Esophagus (tissue), 2 donors: ENCODE measurements around the gene RRP9. TPM values are rescaled to one million over a fixed set of nuclear protein-coding genes. Genes with fewer than 3 reads are reported as not detected.

Source experiments
- H3K27ac ChIP-seq, 2 donors: one replicate each; pipeline ENCODE4 v1.5.1; 2013; ENCODE audit warnings: low read depth in 2 of 2, mild to moderate bottlenecking in 2 of 2, inconsistent platforms in 1 of 2, low read length in 1 of 2, moderate library complexity in 1 of 2
- H3K27me3 ChIP-seq, 2 donors: one replicate each; pipeline ENCODE4 v1.6.1; 2013; ENCODE audit warnings: low read length in 2 of 2, control low read depth in 1 of 2, mild to moderate bottlenecking in 1 of 2; ENCODE audit not compliant: insufficient read depth in 2 of 2, control insufficient read depth in 1 of 2
- H3K36me3 ChIP-seq, 2 donors: one replicate each; pipeline ENCODE4 v1.6.1; 2013; ENCODE audit warnings: low read length in 1 of 2; ENCODE audit not compliant: control insufficient read depth in 2 of 2, insufficient read depth in 2 of 2
- H3K4me1 ChIP-seq, 2 donors: one replicate each; pipeline ENCODE4 v1.6.1; 2013; ENCODE audit warnings: low read length in 1 of 2; ENCODE audit not compliant: control insufficient read depth in 2 of 2, insufficient read depth in 2 of 2
- H3K4me3 ChIP-seq, 2 donors: one replicate each; pipeline ENCODE4 v1.5.1; 2013; ENCODE audit warnings: low read length in 2 of 2, mild to moderate bottlenecking in 2 of 2, low read depth in 1 of 2, moderate library complexity in 1 of 2
- H3K9me3 ChIP-seq, 2 donors: one replicate each; pipeline ENCODE4 v1.6.1; 2013; ENCODE audit warnings: mild to moderate bottlenecking in 2 of 2, low read depth in 1 of 2, low read length in 1 of 2, moderate library complexity in 1 of 2; ENCODE audit not compliant: control insufficient read depth in 2 of 2, insufficient read depth in 1 of 2
- WGBS, 2 donors: extraction: QIAGEN DNeasy Blood & Tissue Kit; methylation state at CpG; one replicate each; pipeline ENCODE4 v1.1.7; 2013; 5-methylcytosine and 5-hydroxymethylcytosine counted together
- polyA plus RNA-seq, 2 donors: library from polyadenylated mRNA; stranded (reverse); fragments of 200-250 nt; gene quantifications; one replicate each; pipeline ENCODE4 v1.2.3, GENCODE V29; 2013
- donor health status: healthy with polysubstance abuse.
- donor health status: Bipolar disorder and iron deficiency.

Gene RRP9
- polyA plus RNA-seq, 2 donors, result 16.4 to 22.9 TPM

GRCh38 chr3:51940648-51941462 is 849 bp downstream of the RRP9 start:
- H3K36me3 ChIP-seq, result peaks cover 6 to 27% of the 10 kb centered on the region in 2 donors
- H3K9me3 ChIP-seq, result no peaks in the 10 kb centered on the region
- H3K27me3 ChIP-seq, result no peaks in the 10 kb centered on the region
- H3K4me3 ChIP-seq, result peak overlapping the region; percentile 73 to 76
- peaks cover 4 to 11% of the 10 kb centered on the region in 2 donors for H3K4me1 ChIP-seq
- 32 to 33% methylated on average over 13 of the region's 13 CpGs for WGBS, 2 donors
- peak overlapping the region in 1 of 2 donors; percentile 77 for H3K27ac ChIP-seq

- Histone ChIP-seq H3K27ac (no peak overlapping the region), H3K4me1 (peaks cover 4 to 11% of the 10 kb centered on the region in 2 donors), H3K36me3 (peaks cover 12 to 42% of the 10 kb centered on the region in 2 donors), H3K27me3 (no peaks in the 10 kb centered on the region), H3K4me3 (no peak overlapping the region), H3K9me3 (no peaks in the 10 kb centered on the region)
- 89 to 92% methylated on average over 9 of the region's 9 CpGs for WGBS, 2 donors
Measured at GRCh38 chr3:51938780-51939425, 2.8 kb downstream of the RRP9 start.

- 91 to 92% methylated on average over 12 to 13 of the region's 13 CpGs for WGBS, 2 donors
- no peaks in the 10 kb centered on the region for H3K9me3 ChIP-seq
- no peak overlapping the region for H3K4me3 ChIP-seq
- H3K27me3 ChIP-seq, result no peaks in the 10 kb centered on the region
- H3K27ac ChIP-seq, result no peak overlapping the region
- H3K4me1 ChIP-seq, result peaks cover 0 to 6% of the 10 kb centered on the region in 2 donors
- peaks cover 15 to 49% of the 10 kb centered on the region in 2 donors for H3K36me3 ChIP-seq
Measured at GRCh38 chr3:51937611-51938450, 3.9 kb downstream of the RRP9 start.

DNA sequence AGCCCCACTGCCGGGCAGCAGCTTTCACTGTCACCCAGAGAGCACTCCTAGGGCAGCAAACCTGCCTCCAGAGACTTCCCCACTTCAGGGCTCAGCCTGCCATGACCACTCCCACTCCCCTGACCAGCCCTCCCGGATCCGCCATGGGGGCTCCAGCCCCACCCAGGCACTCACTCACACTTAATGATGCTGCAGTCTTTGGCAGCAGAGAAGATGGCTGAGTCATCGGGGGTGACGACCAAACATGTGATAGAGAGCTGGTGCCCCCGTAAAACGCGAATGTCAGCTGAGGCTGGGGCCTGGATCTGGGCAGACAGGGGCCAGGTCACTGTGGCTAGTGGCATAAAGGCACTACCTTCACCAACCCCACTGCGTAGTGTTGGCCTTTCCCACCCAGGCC is 4.7 kb downstream of the RRP9 start:
- 78% methylated on average over 9 of the region's 9 CpGs for WGBS, 2 donors
- H3K9me3 ChIP-seq, result no peaks in the 10 kb centered on the region
- H3K27me3 ChIP-seq, result no peaks in the 10 kb centered on the region
- H3K4me3 ChIP-seq, result no peak overlapping the region
- peaks cover 0 to 3% of the 10 kb centered on the region in 2 donors for H3K4me1 ChIP-seq
- no peak overlapping the region for H3K27ac ChIP-seq
- peaks cover 15 to 52% of the 10 kb centered on the region in 2 donors for H3K36me3 ChIP-seq

- Histone ChIP-seq H3K4me3 (no peak overlapping the region), H3K36me3 (peaks cover 15 to 52% of the 10 kb centered on the region in 2 donors), H3K27ac (no peak overlapping the region), H3K4me1 (peaks cover 0 to 3% of the 10 kb centered on the region in 2 donors), H3K9me3 (no peaks in the 10 kb centered on the region), H3K27me3 (no peaks in the 10 kb centered on the region)
- WGBS, 2 donors, result 95 to 97% methylated on average over 25 of the region's 25 CpGs
Measured at GRCh38 chr3:51935886-51936755, 5.6 kb downstream of the RRP9 start.

GRCh38 chr3:51934991-51935885 is 6.5 kb downstream of the RRP9 start:
- Histone ChIP-seq H3K4me3 (no peak overlapping the region), H3K9me3 (no peaks in the 10 kb centered on the region), H3K27ac (no peak overlapping the region), H3K36me3 (peaks cover 15 to 52% of the 10 kb centered on the region in 2 donors), H3K4me1 (no peaks in the 10 kb centered on the region), H3K27me3 (no peaks in the 10 kb centered on the region)
- WGBS, 2 donors, result 92 to 94% methylated on average over 28 of the region's 28 CpGs

DNA sequence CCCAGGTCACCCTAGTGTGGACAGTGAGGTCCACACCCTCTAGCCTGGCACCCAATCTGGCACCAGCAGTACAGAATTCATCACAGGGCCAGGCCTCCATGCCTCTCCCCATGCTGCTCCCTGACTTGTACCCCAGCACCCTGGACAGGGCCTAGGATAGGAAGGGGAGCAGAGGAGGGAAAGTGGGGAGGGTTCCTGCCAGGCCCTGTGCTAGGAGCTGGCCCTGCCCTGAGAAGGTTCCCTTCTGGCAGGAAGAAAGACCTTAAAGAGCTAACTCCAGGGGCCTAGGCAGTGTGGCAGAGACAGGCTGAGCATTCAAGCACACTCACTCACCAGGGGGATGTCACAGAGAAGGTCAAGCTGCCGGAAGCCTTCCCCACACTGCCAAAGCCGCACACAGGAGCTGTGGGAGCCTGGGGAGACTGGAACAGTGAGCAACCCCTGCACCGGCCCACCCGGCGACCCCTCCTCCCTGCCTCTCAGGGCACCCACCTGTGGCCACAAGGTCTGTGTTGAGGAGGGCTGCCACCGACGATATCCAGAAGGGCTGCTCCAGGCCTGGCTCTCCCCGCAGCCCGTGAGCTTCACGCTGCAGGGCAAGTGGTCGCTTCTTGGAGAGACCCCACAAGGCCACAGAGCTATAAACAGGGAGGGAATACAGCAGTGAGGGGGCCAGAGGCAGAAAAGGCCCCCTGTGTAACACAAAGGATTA is 7.4 kb downstream of the RRP9 start:
- Histone ChIP-seq H3K4me1 (no peaks in the 10 kb centered on the region), H3K4me3 (no peak overlapping the region), H3K36me3 (peaks cover 15 to 52% of the 10 kb centered on the region in 2 donors), H3K27me3 (no peaks in the 10 kb centered on the region), H3K27ac (no peak overlapping the region), H3K9me3 (no peaks in the 10 kb centered on the region)
- WGBS, 2 donors, result 95 to 97% methylated on average over 11 of the region's 11 CpGs
